Measurements from ENCODE around the gene RAVER1. TPM values are rescaled to one million over a fixed set of nuclear protein-coding genes. Genes with fewer than 3 reads are reported as not detected.

The RAVER1 gene
- total and polyA plus RNA-seq, 2 of the 13 experiments (the other 11 are each of a cell fraction or from before 2014, with no cell fraction given): 3.6 to 7.9 TPM

GRCh38 chr19:10334588-10335351 is 1.4 kb upstream of the RAVER1 start (continued):
- TF ChIP-seq NR3C1 (CRISPR knock-in tag; IDR thresholded peaks at IDR 0.05) (no peak), ZBTB34 (CRISPR knock-in tag; IDR thresholded peaks at IDR 0.05) (peak; percentile 68; the same call in 1 of the 2 replicates), PHF20 (CRISPR knock-in tag; IDR thresholded peaks at IDR 0.05) (peak; percentile 53; the same call in 1 of the 2 replicates), KLF11 (CRISPR knock-in tag; IDR thresholded peaks at IDR 0.05) (no peak), NR2C2 (CRISPR knock-in tag; IDR thresholded peaks at IDR 0.05; ENCODE audit: borderline replicate concordance) (no peak), ZEB1 (IDR thresholded peaks at IDR 0.05; ENCODE audit: insufficient replicate concordance, low read depth) (no peak), NBN (conservative IDR thresholded peaks at IDR 0.05) (no peak), ZNF3 (CRISPR knock-in tag; IDR thresholded peaks at IDR 0.05) (no peak), KAT2B (IDR thresholded peaks at IDR 0.05; ENCODE audit: borderline replicate concordance, low read depth, low read length) (no peak), AKAP8 (CRISPR knock-in tag; IDR thresholded peaks at IDR 0.05) (no peak), ZXDC (CRISPR knock-in tag; IDR thresholded peaks at IDR 0.05) (no peak), ERF (CRISPR knock-in tag; IDR thresholded peaks at IDR 0.05) (peak; percentile 67), SALL1 (CRISPR knock-in tag; IDR thresholded peaks at IDR 0.05) (peak; percentile 52; the same call in 1 of the 2 replicates), SRSF1 (optimal IDR thresholded peaks at IDR 0.05; ENCODE audit: low read depth, low read length) (no peak), ASH2L (IDR thresholded peaks at IDR 0.05; ENCODE audit: insufficient read length, low read depth, low read length) (no peak), ZNF180 (CRISPR knock-in tag; IDR thresholded peaks at IDR 0.05; ENCODE audit: borderline replicate concordance, low read depth) (no peak), SRSF4 (IDR thresholded peaks at IDR 0.05; ENCODE audit: low read depth, low read length, poor library complexity, severe bottlenecking) (no peak), HNF4G (IDR thresholded peaks at IDR 0.05; ENCODE audit: borderline replicate concordance, low read depth, low read length) (no peak), HNF4G (CRISPR knock-in tag; IDR thresholded peaks at IDR 0.05; ENCODE audit: borderline replicate concordance, low read depth) (no peak; the same call in 1 of the 2 replicates), NCOR1 (IDR thresholded peaks at IDR 0.05; ENCODE audit: borderline replicate concordance, low read length) (no peak), THAP11 (CRISPR knock-in tag; IDR thresholded peaks at IDR 0.05) (peak; percentile 60; the same call in 1 of the 2 replicates), ZBED4 (CRISPR knock-in tag; IDR thresholded peaks at IDR 0.05; ENCODE audit: borderline replicate concordance) (peak; percentile 76; the same call in 1 of the 2 replicates), ZKSCAN8 (CRISPR knock-in tag; IDR thresholded peaks at IDR 0.05; ENCODE audit: borderline replicate concordance) (no peak)

Data from HepG2 (cell line).